HEK293 (cell line): ENCODE measurements around the gene EDARADD.

Experiments used
- CTCF ChIP-seq: fragments of 450-650 bp; formaldehyde crosslinking; IDR thresholded peaks from 2 replicates; pipeline ENCODE4 v1.5.1; 2016; ENCODE audit warnings: missing biosample characterization, missing genetic modification characterization
- GLIS1 ChIP-seq: fragments of 450-650 bp; formaldehyde crosslinking; IDR thresholded peaks from 2 replicates; pipeline ENCODE4 v1.5.1; 2016; ENCODE audit warnings: missing biosample characterization, missing genetic modification characterization
- HIC1 ChIP-seq: fragments of 450-650 bp; formaldehyde crosslinking; IDR thresholded peaks from 2 replicates; pipeline ENCODE4 v1.5.1; 2016; ENCODE audit warnings: missing biosample characterization, missing genetic modification characterization
- PATZ1 ChIP-seq: fragments of 450-650 bp; formaldehyde crosslinking; IDR thresholded peaks from 2 replicates; pipeline ENCODE4 v1.5.1; 2016; ENCODE audit warnings: missing biosample characterization, missing genetic modification characterization
- PBX3 ChIP-seq: sonication (generic); formaldehyde crosslinking; IDR thresholded peaks from 2 replicates; pipeline ENCODE4 v1.8.1; 2022; ENCODE audit warnings: mild to moderate bottlenecking, moderate library complexity, missing genetic modification reagents
- SP2 ChIP-seq: fragments of 450-650 bp; formaldehyde crosslinking; IDR thresholded peaks from 2 replicates; pipeline ENCODE4 v1.5.1; 2016; ENCODE audit warnings: missing biosample characterization, missing genetic modification characterization
- TRIM28 ChIP-seq: IDR thresholded peaks from 2 replicates; pipeline ENCODE4 v1.6.1; 2011; ENCODE audit warnings: low read length, control low read depth, borderline replicate concordance
- TSHZ1 ChIP-seq: fragments of 450-650 bp; formaldehyde crosslinking; IDR thresholded peaks from 2 replicates; pipeline ENCODE4 v1.5.1; 2016; ENCODE audit warnings: missing biosample characterization, missing genetic modification characterization, borderline replicate concordance
- ZNF146 ChIP-seq: fragments of 450-650 bp; formaldehyde crosslinking; IDR thresholded peaks from 2 replicates; pipeline ENCODE4 v1.5.1; 2016; ENCODE audit warnings: missing biosample characterization, missing genetic modification characterization
- ZNF19 ChIP-seq: fragments of 450-650 bp; formaldehyde crosslinking; IDR thresholded peaks from 2 replicates; pipeline ENCODE4; 2016; ENCODE audit warnings: missing biosample characterization, missing genetic modification characterization, low read depth
- ZNF239 ChIP-seq: fragments of 450-650 bp; formaldehyde crosslinking; IDR thresholded peaks from 2 replicates; pipeline ENCODE4 v1.5.1; 2016; ENCODE audit warnings: missing biosample characterization, missing genetic modification characterization
- ZNF26 ChIP-seq: fragments of 450-650 bp; formaldehyde crosslinking; IDR thresholded peaks from 2 replicates; pipeline ENCODE4 v1.5.1; 2016; ENCODE audit warnings: missing biosample characterization, missing genetic modification characterization
- ZNF335 ChIP-seq: fragments of 450-650 bp; formaldehyde crosslinking; conservative IDR thresholded peaks from 2 replicates; pipeline ENCODE4 v1.5.1; 2016; ENCODE audit warnings: missing biosample characterization, missing genetic modification characterization
- ZNF354C ChIP-seq: fragments of 450-650 bp; formaldehyde crosslinking; IDR thresholded peaks from 2 replicates; pipeline ENCODE4 v1.5.1; 2016; ENCODE audit warnings: missing biosample characterization, missing genetic modification characterization, low read depth, borderline replicate concordance
- ZNF488 ChIP-seq: fragments of 450-650 bp; formaldehyde crosslinking; IDR thresholded peaks from 2 replicates; pipeline ENCODE4 v1.5.1; 2016; ENCODE audit warnings: missing biosample characterization, missing genetic modification characterization
- ZNF529 ChIP-seq: fragments of 450-650 bp; formaldehyde crosslinking; IDR thresholded peaks from 2 replicates; pipeline ENCODE4 v1.5.1; 2017; ENCODE audit warnings: missing genetic modification characterization, missing biosample characterization; ENCODE audit not compliant: insufficient replicate concordance
- ZNF555 ChIP-seq: fragments of 450-650 bp; formaldehyde crosslinking; conservative IDR thresholded peaks from 2 replicates; pipeline ENCODE4 v1.5.1; 2017; ENCODE audit warnings: missing biosample characterization, mild to moderate bottlenecking, missing genetic modification characterization, inconsistent platforms
- ZNF600 ChIP-seq: fragments of 450-650 bp; formaldehyde crosslinking; IDR thresholded peaks from 2 replicates; pipeline ENCODE4 v1.5.1; 2016; ENCODE audit warnings: missing biosample characterization, missing genetic modification characterization
- ZNF626 ChIP-seq: fragments of 450-650 bp; sonication (Bioruptor Pico); formaldehyde crosslinking; IDR thresholded peaks from 2 replicates; pipeline ENCODE4 v1.5.1; 2018; ENCODE audit warnings: missing biosample characterization, missing genetic modification characterization, inconsistent platforms
- ZNF654 ChIP-seq: fragments of 450-650 bp; formaldehyde crosslinking; IDR thresholded peaks from 2 replicates; pipeline ENCODE4 v1.5.1; 2016; ENCODE audit warnings: low read depth, missing biosample characterization, missing genetic modification characterization
- ZNF660 ChIP-seq: fragments of 450-650 bp; IDR thresholded peaks from 2 replicates; pipeline ENCODE4 v1.5.1; 2018; ENCODE audit warnings: missing biosample characterization, mild to moderate bottlenecking, missing genetic modification characterization
- ZNF704 ChIP-seq: fragments of 450-650 bp; formaldehyde crosslinking; IDR thresholded peaks from 2 replicates; pipeline ENCODE4 v1.5.1; 2016; ENCODE audit warnings: missing biosample characterization, missing genetic modification characterization
- ZNF707 ChIP-seq: fragments of 450-650 bp; formaldehyde crosslinking; IDR thresholded peaks from 2 replicates; pipeline ENCODE4 v1.5.1; 2016; ENCODE audit warnings: missing biosample characterization, missing genetic modification characterization

EDARADD gene

GRCh38 chr1:236391008-236391407 is 3.1 kb upstream of the EDARADD start (continued):
- TF ChIP-seq CTCF (tag by site-specific recombination) (no peak), ZNF146 (no peak), ZNF704 (tag by site-specific recombination) (no peak), GLIS1 (no peak), PBX3 (CRISPR knock-in tag) (no peak), ZNF239 (tag by site-specific recombination) (no peak), ZNF26 (no peak), ZNF488 (no peak), ZNF19 (tag by site-specific recombination) (no peak), HIC1 (tag by site-specific recombination) (no peak), TSHZ1 (tag by site-specific recombination) (no peak), ZNF707 (tag by site-specific recombination) (no peak), ZNF555 (tag by site-specific recombination) (no peak), ZNF335 (tag by site-specific recombination) (no peak), ZNF654 (tag by site-specific recombination) (no peak), TRIM28 (no peak), ZNF660 (tag by site-specific recombination) (peak; percentile 52; the same call in 1 of the 2 replicates), ZNF529 (tag by site-specific recombination) (no peak), ZNF626 (tag by site-specific recombination) (no peak), ZNF600 (tag by site-specific recombination) (no peak), PATZ1 (tag by site-specific recombination) (peak; percentile 48), ZNF354C (tag by site-specific recombination) (no peak), SP2 (peak; percentile 18; the same call in 1 of the 2 replicates)
